Stimulated activated memory B cell treated with anti-CD40 and anti-IgM and Interleukin-4, amounts not matched to agents 10 μg/mL and 1 μg/mL and 100 μg/mL, for 72 hours (primary cell): ENCODE measurements around the gene TCEAL1.
"Not testable (repeated sequence)": the region's sequence is repeated elsewhere in the genome, so short reads cannot be mapped to it uniquely, and the experiment has no call there.

Source experiments
- ATAC-seq: fragments of 150-1000 bp; cut with Tn5 transposase; 2 replicates; pipeline ENCODE4 v1.10.0; 2021
- H3K27ac Mint-ChIP-seq: one replicate; pipeline ENCODE4 v1.8.0; 2022; ENCODE audit warnings: mild to moderate bottlenecking, mixed read lengths
- H3K27me3 Mint-ChIP-seq: one replicate; pipeline ENCODE4 v1.8.0; 2022; ENCODE audit warnings: mixed read lengths
- H3K36me3 Mint-ChIP-seq: one replicate; pipeline ENCODE4 v1.8.0; 2022; ENCODE audit warnings: mixed read lengths
- H3K4me1 Mint-ChIP-seq: one replicate; pipeline ENCODE4 v1.8.0; 2022; ENCODE audit warnings: mixed read lengths
- H3K4me3 Mint-ChIP-seq: one replicate; pipeline ENCODE4 v1.8.0; 2022; ENCODE audit warnings: mild to moderate bottlenecking, moderate library complexity, mixed read lengths
- H3K9me3 Mint-ChIP-seq: one replicate; pipeline ENCODE4 v1.8.0; 2022; ENCODE audit warnings: mixed read lengths

The TCEAL1 gene

DNA sequence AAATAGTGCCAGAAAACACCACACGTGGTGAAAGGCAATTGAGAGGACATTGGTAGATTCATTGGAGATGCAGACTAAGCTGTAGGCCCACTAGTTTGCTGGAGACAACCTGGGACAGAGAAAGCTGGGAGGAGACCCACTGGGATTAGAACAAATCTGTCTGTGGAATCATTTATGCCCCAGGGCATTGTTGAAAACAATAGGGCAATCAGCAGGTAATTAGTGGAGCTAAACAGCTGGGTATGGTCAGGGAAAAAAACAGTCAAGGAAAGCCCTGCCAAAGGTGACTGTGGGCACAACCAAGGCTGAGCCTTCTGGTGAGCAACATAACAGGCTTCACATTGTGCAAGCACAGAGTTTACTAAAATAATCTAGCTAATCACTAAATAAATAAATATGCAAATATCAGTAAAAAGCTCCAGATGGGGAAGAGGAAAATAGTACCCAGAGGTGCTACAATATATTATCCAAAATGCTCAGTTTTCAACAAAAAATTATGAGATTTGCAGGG lies 12.0 kb upstream of the TCEAL1 start:
- Mint-ChIP-seq H3K4me3 (no peak overlapping the region), H3K27ac (no peak overlapping the region), H3K4me1 (no peaks in the 10 kb centered on the region), H3K9me3 (no peaks in the 10 kb centered on the region), H3K27me3 (no peaks in the 10 kb centered on the region), H3K36me3 (peaks cover 9% of the 10 kb centered on the region)
- no peak for ATAC-seq

DNA sequence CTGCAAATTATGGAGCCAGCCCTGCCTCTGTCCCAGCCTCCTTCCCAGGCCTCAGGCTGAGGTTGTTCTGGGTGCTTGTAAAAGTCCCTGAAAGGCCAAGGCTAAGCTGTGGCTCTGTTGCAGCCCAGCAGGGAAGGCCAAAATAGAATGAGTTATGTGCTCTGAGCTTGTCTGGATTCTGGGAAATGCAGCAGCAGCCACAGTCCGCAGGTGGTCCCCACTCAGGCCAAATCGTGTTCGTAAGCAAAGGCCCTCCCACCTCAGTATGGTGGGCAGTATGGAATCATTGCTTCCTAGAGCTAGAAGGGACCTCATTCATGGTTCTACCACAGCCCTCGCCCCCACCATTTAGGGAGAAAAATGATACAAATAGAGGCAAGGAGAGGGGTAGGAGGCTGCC lies 4.7 kb upstream of the TCEAL1 start:
- Mint-ChIP-seq H3K27ac (no peak overlapping the region), H3K9me3 (no peaks in the 10 kb centered on the region), H3K27me3 (no peaks in the 10 kb centered on the region), H3K36me3 (peaks cover 4% of the 10 kb centered on the region), H3K4me1 (peaks cover 8% of the 10 kb centered on the region), H3K4me3 (no peak overlapping the region)
- no peak for ATAC-seq

DNA sequence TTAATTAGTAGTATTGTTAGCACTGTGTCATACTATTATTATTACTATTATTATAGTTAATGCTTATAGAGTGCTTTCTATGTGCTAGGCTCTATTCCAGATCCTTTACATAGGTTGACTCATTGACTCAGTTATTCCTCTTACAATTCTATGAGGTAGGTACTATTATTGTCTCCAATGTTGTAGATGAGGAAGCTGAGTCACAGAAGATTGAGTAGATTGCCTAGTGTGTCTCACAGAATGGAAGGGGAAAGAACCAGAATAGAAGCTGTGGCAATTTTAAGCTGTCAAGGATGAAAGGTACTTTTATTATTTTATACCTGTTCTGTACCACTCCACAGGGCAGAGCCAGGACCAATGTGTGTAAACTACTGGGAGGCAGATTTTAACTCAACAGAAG lies 1.9 kb upstream of the TCEAL1 start:
- no peak overlapping the region for H3K4me3 Mint-ChIP-seq
- no peaks in the 10 kb centered on the region for H3K27me3 Mint-ChIP-seq
- no peaks in the 10 kb centered on the region for H3K36me3 Mint-ChIP-seq
- ATAC-seq = no peak
- H3K9me3 Mint-ChIP-seq = no peaks in the 10 kb centered on the region
- H3K4me1 Mint-ChIP-seq = peaks cover 18% of the 10 kb centered on the region
- H3K27ac Mint-ChIP-seq = no peak overlapping the region

DNA sequence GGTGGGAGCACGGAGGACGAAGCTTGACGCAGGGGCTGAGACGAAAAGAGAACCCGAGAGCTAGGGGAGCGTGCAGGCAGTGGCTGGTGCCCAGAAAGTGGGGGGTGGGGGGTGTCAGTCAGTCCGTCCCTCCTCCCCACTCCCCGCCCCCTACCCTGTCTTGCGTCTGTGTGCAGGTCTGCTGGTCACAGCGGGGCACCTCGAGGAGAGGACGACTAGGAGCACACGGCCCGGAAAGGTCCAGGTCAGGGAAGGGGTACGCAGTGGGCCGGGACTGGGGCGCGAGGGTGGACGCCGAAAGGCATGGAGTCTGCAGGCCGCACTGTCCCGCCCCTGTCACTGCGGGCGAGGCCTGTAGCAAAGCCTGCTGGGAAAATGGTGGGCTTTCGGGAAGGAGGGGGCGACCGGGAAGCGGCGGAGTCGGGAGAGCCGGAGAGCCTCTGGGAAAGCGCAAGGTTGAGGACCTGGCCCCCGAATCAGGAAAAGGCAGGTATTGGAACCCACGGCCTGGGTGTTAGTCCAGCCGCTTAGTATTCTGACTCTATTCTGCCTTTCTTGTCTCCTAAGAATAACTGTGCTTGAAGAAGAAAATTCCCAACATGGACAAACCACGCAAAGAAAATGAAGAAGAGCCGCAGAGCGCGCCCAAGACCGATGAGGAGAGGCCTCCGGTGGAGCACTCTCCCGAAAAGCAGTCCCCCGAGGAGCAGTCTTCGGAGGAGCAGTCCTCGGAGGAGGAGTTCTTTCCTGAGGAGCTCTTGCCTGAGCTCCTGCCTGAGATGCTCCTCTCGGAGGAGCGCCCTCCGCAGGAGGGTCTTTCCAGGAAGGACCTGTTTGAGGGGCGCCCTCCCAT lies 769 bp downstream of the TCEAL1 start:
- no peaks in the 10 kb centered on the region for H3K27me3 Mint-ChIP-seq
- peaks cover 18% of the 10 kb centered on the region for H3K4me1 Mint-ChIP-seq
- H3K9me3 Mint-ChIP-seq = no peaks in the 10 kb centered on the region
- peak; percentile 72 for ATAC-seq
- H3K4me3 Mint-ChIP-seq = peak overlapping the region; percentile 83
- H3K36me3 Mint-ChIP-seq = no peaks in the 10 kb centered on the region
- H3K27ac Mint-ChIP-seq = peak overlapping the region; percentile 87

DNA sequence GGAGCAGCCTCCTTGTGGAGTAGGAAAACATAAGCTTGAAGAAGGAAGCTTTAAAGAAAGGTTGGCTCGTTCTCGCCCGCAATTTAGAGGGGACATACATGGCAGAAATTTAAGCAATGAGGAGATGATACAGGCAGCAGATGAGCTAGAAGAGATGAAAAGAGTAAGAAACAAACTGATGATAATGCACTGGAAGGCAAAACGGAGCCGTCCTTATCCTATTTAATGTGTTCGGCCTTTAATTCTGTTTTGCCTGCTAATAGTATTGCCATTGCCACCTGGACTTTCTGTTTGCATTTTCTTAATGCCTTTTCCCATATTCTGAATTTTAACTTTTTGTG lies 1.4 kb downstream of the TCEAL1 start:
- peak overlapping the region; percentile 83 for H3K4me3 Mint-ChIP-seq
- no peaks in the 10 kb centered on the region for H3K27me3 Mint-ChIP-seq
- peaks cover 18% of the 10 kb centered on the region for H3K4me1 Mint-ChIP-seq
- no peaks in the 10 kb centered on the region for H3K9me3 Mint-ChIP-seq
- no peaks in the 10 kb centered on the region for H3K36me3 Mint-ChIP-seq
- peak overlapping the region; percentile 87 for H3K27ac Mint-ChIP-seq
- no peak for ATAC-seq

DNA sequence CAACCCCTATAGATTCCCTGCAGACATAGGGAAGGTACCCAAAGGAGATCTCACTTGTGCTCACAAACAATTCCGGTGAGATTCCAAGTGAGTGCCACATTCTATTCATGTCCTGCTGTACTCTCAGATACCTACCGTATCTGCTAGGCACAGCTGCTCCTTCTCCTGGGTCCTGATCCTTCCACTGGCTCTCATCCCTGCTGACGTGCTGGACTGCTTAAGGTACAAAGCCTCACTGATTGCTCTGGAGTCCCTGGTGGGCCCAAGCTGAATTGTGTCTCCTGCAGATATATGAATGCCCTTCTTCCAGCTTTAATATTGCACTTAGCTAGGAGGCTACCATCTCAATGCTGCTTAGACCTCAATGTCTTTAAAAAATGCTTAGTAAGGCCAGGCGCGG lies 2.4 kb downstream of the TCEAL1 start:
- no peak for ATAC-seq
- no peaks in the 10 kb centered on the region for H3K9me3 Mint-ChIP-seq
- H3K27ac Mint-ChIP-seq = no peak overlapping the region
- H3K27me3 Mint-ChIP-seq = no peaks in the 10 kb centered on the region
- no peaks in the 10 kb centered on the region for H3K36me3 Mint-ChIP-seq
- no peak overlapping the region for H3K4me3 Mint-ChIP-seq
- peaks cover 18% of the 10 kb centered on the region for H3K4me1 Mint-ChIP-seq

DNA sequence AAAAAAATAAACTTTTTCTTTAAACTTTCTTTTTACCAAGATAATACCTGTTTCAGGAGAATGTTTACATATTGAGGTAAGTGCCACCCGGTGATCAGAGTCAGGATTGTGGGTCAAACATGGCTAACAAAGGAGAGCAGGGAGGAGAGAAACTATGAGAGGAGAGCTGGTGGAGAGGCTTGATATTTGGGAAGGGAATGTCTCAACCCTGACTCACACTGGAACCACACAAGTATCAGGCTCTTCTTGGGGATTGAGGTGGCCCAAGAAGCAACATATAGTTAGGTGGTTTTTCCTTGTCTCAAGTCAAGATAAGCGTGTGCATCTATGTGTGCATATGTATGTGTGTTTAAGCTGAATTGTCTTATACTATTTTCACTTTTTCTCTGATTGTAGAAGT lies 6.7 kb downstream of the TCEAL1 start:
- Mint-ChIP-seq H3K27me3 (no peaks in the 10 kb centered on the region), H3K4me1 (no peaks in the 10 kb centered on the region), H3K9me3 (no peaks in the 10 kb centered on the region), H3K27ac (no peak overlapping the region), H3K4me3 (no peak overlapping the region), H3K36me3 (no peaks in the 10 kb centered on the region)
- no peak for ATAC-seq

DNA sequence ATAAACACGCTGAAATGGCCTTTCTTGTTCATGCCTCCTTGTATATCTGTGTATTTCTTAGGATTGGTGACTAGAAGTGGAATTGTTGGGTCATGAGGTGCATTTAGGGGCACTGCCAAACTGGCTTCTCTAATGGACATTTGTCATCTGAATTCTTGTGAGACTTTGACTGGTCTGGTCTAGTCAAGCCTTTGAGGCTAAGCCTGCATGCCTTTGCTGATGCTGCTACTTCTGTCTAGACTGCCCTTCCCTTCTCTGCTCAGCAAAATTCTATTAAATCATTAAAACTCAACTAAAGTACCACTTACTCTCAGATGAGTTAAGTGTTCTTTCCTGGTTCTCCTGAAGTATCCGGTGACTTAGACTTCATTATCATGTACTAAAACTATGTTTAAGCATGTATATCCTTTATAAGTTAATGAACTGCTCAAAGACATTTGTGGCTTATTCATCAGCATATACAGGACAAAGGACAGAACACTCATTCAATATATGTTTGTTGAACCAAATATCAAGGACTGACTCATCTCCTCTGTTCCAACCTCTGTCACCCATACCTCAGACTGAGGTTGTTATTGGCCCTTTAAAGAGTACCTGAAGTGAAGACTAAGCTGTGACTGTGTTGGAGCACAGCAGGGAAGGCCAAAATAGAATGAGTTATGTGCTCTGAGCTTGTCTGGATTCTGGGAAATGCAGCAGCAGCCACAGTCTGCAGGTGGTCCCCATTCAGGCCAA lies 9.0 kb downstream of the TCEAL1 start:
- ATAC-seq = no peak
- Mint-ChIP-seq H3K4me1 (no peaks in the 10 kb centered on the region), H3K27me3 (peaks cover 8% of the 10 kb centered on the region), H3K27ac (no peak overlapping the region), H3K9me3 (no peaks in the 10 kb centered on the region), H3K4me3 (no peak overlapping the region), H3K36me3 (no peaks in the 10 kb centered on the region)

DNA sequence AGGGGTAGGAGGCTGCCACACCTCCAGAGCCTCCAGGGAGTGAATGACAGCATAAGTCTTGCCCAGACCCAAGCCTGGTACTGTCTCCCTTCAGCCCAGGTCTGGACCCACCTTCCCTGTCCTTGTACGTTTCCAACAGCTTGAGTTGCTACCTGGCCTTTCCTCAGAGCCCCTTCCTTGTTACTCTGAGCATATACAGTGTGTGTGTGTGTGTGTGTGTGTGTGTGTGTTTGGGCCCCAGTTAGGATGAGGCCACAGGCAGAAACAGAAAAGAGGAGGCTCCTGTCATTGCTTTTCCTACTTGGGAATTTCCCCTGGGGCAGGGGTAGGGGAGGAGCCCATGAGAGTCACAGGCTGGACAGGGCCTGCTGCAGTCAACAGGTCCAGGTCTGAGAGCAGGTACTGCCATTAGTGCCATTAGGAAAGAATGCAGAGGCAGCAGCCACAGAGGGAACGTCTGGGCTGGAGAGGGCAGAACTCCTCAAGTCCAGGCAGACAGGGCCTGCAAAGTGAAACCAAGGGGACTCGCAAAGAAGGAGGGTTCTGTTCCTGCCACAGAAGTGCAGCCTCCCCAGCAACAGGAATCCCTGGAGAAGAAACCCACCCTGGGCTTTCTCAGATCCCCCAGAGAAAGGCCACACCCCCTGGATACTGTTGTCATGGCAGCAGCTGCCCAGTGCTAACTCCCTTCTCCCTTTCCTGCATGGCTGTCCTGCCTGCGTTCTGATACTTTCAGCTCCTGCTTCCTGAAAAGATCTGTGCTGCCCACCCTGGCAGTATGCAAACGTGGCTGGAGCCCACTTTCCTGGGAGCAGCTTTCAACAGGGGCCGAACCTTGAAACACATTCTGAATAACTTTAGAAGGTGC lies 9.9 kb downstream of the TCEAL1 start:
- not testable (repeated sequence) for H3K36me3 Mint-ChIP-seq

DNA sequence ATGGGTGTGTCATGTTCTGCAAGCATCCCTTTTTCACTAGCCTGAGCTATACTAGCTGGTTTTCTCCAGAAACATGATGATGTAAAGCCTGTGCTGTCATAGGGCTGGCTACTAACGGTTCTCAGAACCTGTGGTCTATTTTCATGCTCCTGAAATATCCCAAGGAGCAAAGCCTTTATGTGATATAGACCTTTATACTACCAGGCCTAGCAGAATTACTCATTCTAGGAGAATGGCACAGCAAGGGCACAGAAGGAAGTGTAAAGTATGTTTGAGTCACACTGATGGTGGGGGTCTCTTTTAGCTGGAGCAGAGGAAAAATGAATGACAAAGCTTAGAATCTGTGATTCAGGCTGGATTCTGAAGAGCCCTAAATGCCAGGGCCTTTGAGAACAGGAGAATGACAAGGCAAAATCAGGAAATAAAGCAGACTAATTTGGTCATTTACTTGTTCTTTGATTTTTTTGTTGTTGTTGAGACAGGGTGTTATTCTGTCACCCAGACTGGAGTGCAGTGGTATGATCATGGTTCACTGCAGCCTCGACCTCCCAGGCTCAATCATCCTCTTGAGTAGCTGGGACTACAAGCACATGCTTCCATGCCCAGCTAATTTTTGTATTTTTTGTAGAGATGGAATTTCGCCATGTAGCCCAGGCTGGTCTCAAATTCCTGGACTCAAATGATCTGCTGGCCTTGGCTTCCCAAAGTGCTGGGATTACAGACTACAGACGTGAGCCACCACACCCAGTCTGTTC lies 11.8 kb downstream of the TCEAL1 start:
- ATAC-seq = no peak
- Mint-ChIP-seq H3K27ac (no peak overlapping the region), H3K4me1 (no peaks in the 10 kb centered on the region), H3K9me3 (no peaks in the 10 kb centered on the region), H3K36me3 (no peaks in the 10 kb centered on the region), H3K4me3 (no peak overlapping the region), H3K27me3 (peaks cover 8% of the 10 kb centered on the region)

More for the DNA sequence above, 9.9 kb downstream of the TCEAL1 start:
- not testable (repeated sequence) for H3K27me3 Mint-ChIP-seq, H3K9me3 Mint-ChIP-seq, H3K4me1 Mint-ChIP-seq, H3K27ac Mint-ChIP-seq, ATAC-seq, H3K4me3 Mint-ChIP-seq

DNA sequence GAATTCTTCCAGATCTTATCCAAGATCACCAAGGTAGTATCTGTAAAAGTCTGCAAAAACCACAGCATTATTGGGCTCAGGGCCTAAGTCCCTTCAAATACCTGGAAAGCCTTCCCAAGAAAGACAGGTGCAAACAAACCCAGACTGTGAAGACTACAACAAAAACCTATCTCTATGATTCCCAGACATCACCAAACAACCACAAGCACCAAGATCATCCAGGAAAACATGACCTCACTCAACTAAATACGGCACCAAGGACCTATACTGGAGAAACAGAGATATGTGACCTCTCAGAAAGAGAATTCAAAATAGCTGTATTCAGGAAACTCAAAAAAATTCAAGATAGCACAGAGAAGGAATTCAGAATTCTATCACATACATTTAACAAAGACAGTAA lies 15.3 kb downstream of the TCEAL1 start:
- no peak overlapping the region for H3K27ac Mint-ChIP-seq
- H3K9me3 Mint-ChIP-seq = no peaks in the 10 kb centered on the region
- no peaks in the 10 kb centered on the region for H3K4me1 Mint-ChIP-seq
- no peaks in the 10 kb centered on the region for H3K36me3 Mint-ChIP-seq
- no peak overlapping the region for H3K4me3 Mint-ChIP-seq
- ATAC-seq = no peak
- peaks cover 8% of the 10 kb centered on the region for H3K27me3 Mint-ChIP-seq

DNA sequence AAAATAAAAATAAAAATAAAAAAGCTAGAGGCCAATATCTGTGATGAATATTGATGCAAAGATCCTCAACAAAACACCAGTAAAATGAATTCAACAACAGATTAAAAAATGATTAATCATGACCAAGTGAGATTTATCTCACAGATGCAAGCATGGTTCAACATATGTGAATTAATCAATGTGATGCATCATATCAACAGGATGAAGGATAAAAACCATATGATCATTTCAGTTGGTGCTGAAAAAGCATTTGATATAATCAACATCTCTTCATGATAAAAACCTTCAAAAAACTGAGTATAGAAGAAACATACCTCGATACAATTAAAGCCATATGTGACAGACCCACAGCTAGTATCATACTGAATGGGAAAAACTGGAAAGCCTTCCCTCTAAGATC lies 18.9 kb downstream of the TCEAL1 start:
- ATAC-seq = no peak
- Mint-ChIP-seq H3K27ac (no peak overlapping the region), H3K4me3 (no peak overlapping the region), H3K4me1 (no peaks in the 10 kb centered on the region), H3K36me3 (no peaks in the 10 kb centered on the region), H3K9me3 (no peaks in the 10 kb centered on the region), H3K27me3 (no peaks in the 10 kb centered on the region)

DNA sequence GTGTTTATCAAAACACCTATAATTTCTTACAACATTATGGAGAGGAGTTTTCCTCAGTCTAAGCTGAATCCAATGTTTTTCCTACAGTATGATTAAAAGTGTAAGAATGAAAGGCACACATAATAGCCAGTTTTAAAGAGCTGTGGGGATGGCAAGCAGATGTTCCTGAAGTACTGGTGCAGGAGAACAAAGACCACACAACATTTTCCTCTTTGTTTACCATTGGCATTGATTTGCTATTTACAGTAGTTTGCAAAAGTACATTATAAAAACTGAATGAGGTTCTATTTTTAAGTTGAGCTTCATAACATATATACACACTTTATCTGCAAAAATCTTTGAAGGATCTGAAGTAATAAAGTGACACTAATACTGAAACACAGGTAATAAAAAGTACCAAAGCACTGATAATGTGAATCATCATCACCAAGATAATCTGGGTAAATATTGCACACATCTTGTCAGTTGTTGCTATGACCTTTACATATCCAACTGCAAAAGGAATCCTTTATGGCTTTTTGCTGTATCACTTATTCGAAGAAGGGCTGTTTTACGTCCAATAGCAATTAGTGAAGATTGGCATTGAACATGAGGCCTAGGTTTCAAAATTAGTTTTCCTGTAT lies 22.5 kb downstream of the TCEAL1 start:
- Mint-ChIP-seq H3K4me3 (no peak overlapping the region), H3K9me3 (no peaks in the 10 kb centered on the region), H3K27ac (no peak overlapping the region), H3K36me3 (no peaks in the 10 kb centered on the region), H3K27me3 (no peaks in the 10 kb centered on the region), H3K4me1 (no peaks in the 10 kb centered on the region)
- no peak for ATAC-seq

DNA sequence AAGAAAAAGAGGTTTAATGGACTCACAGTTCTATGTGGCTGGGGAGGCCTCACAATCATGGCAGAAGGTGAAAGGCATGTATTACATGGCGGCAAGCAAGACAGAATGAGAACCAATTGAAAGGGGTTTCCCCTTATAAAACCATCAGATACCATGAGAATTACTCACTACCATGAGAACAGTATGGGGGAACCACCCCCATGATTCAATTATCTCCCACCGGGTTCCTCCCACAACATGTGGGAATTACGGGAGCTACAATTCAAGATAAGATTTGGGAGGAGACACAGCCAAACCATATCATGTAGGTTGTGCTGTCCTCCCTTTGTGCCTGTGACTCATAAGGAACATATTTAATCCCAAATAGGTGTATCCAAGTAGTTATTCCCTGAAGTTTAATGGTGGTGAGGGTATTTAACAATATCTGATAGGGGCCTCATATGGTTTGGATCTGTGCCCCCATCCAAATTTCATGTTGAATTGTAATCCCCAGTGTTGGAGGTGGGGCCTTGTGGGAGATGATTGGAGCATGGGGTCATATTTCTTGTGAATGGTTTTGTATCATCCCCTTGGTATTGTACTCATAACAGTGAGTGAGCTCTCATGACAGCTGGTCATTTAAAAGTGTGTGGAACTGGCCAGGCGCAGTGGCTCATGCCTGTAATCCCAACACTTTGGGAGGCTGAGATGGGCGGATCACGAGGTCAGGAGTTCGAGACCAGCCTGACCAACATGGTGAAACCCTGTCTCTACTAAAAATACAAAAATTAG lies 26.6 kb downstream of the TCEAL1 start:
- H3K36me3 Mint-ChIP-seq = peaks cover 10% of the 10 kb centered on the region
- not testable (repeated sequence) for H3K27ac Mint-ChIP-seq, H3K4me1 Mint-ChIP-seq, ATAC-seq, H3K9me3 Mint-ChIP-seq, H3K4me3 Mint-ChIP-seq
- peaks cover 14% of the 10 kb centered on the region for H3K27me3 Mint-ChIP-seq
